Lower leg skin (tissue), 3 donors: ENCODE data around the gene UROC1.

Source experiments
- POLR2A ChIP-seq, 2 donors: fragments of 450-650 bp; IDR thresholded peaks; one replicate each; pipeline ENCODE4 v1.6.1; 2016 to 2017; ENCODE audit warnings: antibody characterized with exemption in 2 of 2, mild to moderate bottlenecking in 1 of 2, moderate library complexity in 1 of 2
- TF ChIP-seq, protein P1 (sequence below), 3 donors: fragments of 450-650 bp; IDR thresholded peaks; one replicate each; pipeline ENCODE4 v1.5.1; 2016; ENCODE audit warnings: antibody characterized with exemption in 3 of 3, mild to moderate bottlenecking in 3 of 3, moderate library complexity in 2 of 3

- TF ChIP-seq, protein P1, sequence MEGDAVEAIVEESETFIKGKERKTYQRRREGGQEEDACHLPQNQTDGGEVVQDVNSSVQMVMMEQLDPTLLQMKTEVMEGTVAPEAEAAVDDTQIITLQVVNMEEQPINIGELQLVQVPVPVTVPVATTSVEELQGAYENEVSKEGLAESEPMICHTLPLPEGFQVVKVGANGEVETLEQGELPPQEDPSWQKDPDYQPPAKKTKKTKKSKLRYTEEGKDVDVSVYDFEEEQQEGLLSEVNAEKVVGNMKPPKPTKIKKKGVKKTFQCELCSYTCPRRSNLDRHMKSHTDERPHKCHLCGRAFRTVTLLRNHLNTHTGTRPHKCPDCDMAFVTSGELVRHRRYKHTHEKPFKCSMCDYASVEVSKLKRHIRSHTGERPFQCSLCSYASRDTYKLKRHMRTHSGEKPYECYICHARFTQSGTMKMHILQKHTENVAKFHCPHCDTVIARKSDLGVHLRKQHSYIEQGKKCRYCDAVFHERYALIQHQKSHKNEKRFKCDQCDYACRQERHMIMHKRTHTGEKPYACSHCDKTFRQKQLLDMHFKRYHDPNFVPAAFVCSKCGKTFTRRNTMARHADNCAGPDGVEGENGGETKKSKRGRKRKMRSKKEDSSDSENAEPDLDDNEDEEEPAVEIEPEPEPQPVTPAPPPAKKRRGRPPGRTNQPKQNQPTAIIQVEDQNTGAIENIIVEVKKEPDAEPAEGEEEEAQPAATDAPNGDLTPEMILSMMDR (IDR thresholded peaks at IDR 0.05) = no peak
- no peak for TF ChIP-seq POLR2A (IDR thresholded peaks at IDR 0.05)
Measured at GRCh38 chr3:126498461-126498860, 19.1 kb downstream of the UROC1 start.
